Right lobe of liver (tissue), 6 donors: ENCODE data around the gene CCDC136. TPM values are rescaled to one million over a fixed set of nuclear protein-coding genes. Genes with fewer than 3 reads are reported as not detected.

Experiments used
- ATAC-seq, 4 donors: fragments of 200-7000 bp; cut with Tn5 transposase; one replicate each; pipeline ENCODE4 v1.9.1; 2020; ENCODE audit warnings: mild to moderate bottlenecking in 4 of 4, moderate library complexity in 4 of 4
- DNase-seq, 3 donors: peaks; one replicate each; pipeline ENCODE4 v3.0.0-alpha.2; 2020
- H3K27ac ChIP-seq, 3 donors: fragments of 200-600 bp; one replicate each; pipeline ENCODE4 v1.8.0; 2022
- H3K27me3 ChIP-seq, 2 donors: fragments of 200-600 bp; one replicate each; pipeline ENCODE4 v1.8.0; 2022
- H3K36me3 ChIP-seq, 4 donors: fragments of 200-600 bp; sonication (generic) in 1 of 4; one replicate each; pipeline versions ENCODE4 v1.5.1 to v1.8.0; 2017 to 2022; ENCODE audit warnings: control low read depth in 1 of 4
- H3K4me1 ChIP-seq, 4 donors: fragments of 200-600 bp; sonication (generic) in 1 of 4; one replicate each; pipeline versions ENCODE4 v1.5.1 to v1.8.0; 2017 to 2022; ENCODE audit warnings: control low read depth in 1 of 4
- H3K4me3 ChIP-seq, 3 donors: fragments of 200-600 bp; one replicate each; pipeline ENCODE4 v1.8.0; 2022
- H3K9me3 ChIP-seq, 4 donors: fragments of 200-600 bp; sonication (generic) in 1 of 4; one replicate each; pipeline versions ENCODE4 v1.5.1 to v1.8.0; 2017 to 2022; ENCODE audit warnings: control low read depth in 1 of 4
- POLR2A ChIP-seq: fragments of 450-650 bp; IDR thresholded peaks from one replicate; pipeline ENCODE4 v1.6.1; 2017; ENCODE audit warnings: antibody characterized with exemption, mild to moderate bottlenecking
- WGBS: methylation state at CpG from one replicate; pipeline ENCODE4 v1.1.6; 2018; ENCODE audit warnings: low coverage, low lambda C conversion rate; ENCODE audit not compliant: insufficient coverage; ENCODE audit errors: missing lambda C conversion rate; 5-methylcytosine and 5-hydroxymethylcytosine counted together
- intact Hi-C, 2 donors: fragments of 100-400 bp; cut with DNase I; formaldehyde crosslinking; loops; one replicate each; pipeline versions ENCODE4 v1.11.2 to v1.14.1; 2022
- total RNA-seq, 6 experiments: library from RNA; depleted of rRNA in 2 of 6; stranded (reverse); fragments of >200 nt in 2 of 6; fragmentation: NEBNext Ultra II Directional in 3 of 6; extraction: Animal tissue kit (Norgen Biotek cat#: 25700) in 3 of 6; gene quantifications; one replicate each; pipeline versions ENCODE4 v1.1.0 to v1.2.4, GENCODE V29; 2016 to 2023
- TF ChIP-seq, protein P1 (sequence below), 4 donors: fragments of 200-600 bp in 3 of 4; fragments of 450-650 bp in 1 of 4; IDR thresholded peaks; one replicate each; pipeline versions ENCODE4 v1.5.1 to v1.8.0; 2016 to 2022; ENCODE audit warnings: antibody characterized with exemption in 4 of 4, mild to moderate bottlenecking in 2 of 4
- donor health status: DM: no; HTN: yes; CAD: no.
- donor health status: DM: no; HTN: no; CAD: no.
- donor health status: DM: no; HTN: no; CAD: no.
- donor health status: DM: no; HTN: yes; CAD: no.
- donor health status: DM: no; HTN: yes; CAD: no.

CCDC136 gene
- total RNA-seq, 6 experiments from 2014 or later: 0.16 to 0.70 (median 0.20) TPM; not detected in 2

DNA sequence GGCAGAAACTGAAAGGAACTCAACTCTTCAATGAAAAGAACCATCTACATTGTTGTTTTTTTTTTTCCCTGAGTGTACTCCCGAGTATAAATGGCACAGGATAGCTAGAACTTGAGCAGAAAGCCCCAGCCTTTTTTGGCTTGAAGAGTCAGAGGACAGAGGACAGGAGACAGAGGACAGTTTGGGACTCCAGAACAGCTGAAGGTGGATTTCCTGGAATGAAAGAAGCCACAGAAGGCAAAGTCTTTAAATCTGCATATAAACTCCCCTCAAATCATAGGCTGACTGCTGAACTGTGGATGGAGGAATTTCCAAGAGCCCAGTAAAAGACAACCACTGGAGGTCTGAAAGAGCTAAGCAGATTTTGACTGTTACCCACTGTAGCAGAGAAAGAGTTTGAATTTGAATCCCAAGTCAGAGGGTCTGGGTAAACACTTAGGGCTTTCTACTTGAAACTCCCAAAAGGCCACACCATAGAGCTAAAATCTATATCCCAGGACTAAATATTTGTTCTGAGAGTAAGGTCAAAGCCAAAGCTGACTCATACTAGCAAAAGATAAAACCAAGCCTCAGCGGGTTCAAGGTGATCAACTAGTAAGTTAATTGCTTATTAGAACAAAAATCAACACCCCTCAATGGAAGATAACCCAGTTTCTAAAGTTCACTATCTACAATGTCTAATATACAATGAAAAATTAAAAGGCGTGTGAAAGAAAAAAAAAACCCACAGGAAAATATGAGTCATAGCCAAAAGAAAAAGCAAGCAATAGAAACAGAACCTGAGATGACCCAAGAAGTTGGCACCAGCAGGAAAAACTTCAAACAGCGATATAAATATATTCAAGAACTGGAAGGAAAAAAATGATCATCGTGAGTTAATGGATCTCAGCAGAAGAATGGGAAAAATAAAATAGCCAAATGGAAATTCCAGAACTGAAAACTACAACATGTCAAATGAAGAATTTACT, 14.3 kb upstream of the CCDC136 start:
- ATAC-seq (peak in 1 of 4 donors; percentile 28), DNase-seq (no peak)
- H3K4me3 ChIP-seq: no peak overlapping the region
- H3K27ac ChIP-seq: no peak overlapping the region
- intact Hi-C loops: no loop called here
- WGBS: 50% methylated on average over 5 of the region's 5 CpGs
- no peaks in the 10 kb centered on the region for H3K27me3 ChIP-seq
- peaks cover 0 to 4% (median 0%) of the 10 kb centered on the region in 4 donors for H3K9me3 ChIP-seq
- H3K4me1 ChIP-seq: no peaks in the 10 kb centered on the region
- H3K36me3 ChIP-seq: peaks cover 0 to under 1% (median 0%) of the 10 kb centered on the region in 4 donors
- TF ChIP-seq, protein P1, sequence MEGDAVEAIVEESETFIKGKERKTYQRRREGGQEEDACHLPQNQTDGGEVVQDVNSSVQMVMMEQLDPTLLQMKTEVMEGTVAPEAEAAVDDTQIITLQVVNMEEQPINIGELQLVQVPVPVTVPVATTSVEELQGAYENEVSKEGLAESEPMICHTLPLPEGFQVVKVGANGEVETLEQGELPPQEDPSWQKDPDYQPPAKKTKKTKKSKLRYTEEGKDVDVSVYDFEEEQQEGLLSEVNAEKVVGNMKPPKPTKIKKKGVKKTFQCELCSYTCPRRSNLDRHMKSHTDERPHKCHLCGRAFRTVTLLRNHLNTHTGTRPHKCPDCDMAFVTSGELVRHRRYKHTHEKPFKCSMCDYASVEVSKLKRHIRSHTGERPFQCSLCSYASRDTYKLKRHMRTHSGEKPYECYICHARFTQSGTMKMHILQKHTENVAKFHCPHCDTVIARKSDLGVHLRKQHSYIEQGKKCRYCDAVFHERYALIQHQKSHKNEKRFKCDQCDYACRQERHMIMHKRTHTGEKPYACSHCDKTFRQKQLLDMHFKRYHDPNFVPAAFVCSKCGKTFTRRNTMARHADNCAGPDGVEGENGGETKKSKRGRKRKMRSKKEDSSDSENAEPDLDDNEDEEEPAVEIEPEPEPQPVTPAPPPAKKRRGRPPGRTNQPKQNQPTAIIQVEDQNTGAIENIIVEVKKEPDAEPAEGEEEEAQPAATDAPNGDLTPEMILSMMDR (IDR thresholded peaks at IDR 0.05): no peak
- no peak for TF ChIP-seq POLR2A

DNA sequence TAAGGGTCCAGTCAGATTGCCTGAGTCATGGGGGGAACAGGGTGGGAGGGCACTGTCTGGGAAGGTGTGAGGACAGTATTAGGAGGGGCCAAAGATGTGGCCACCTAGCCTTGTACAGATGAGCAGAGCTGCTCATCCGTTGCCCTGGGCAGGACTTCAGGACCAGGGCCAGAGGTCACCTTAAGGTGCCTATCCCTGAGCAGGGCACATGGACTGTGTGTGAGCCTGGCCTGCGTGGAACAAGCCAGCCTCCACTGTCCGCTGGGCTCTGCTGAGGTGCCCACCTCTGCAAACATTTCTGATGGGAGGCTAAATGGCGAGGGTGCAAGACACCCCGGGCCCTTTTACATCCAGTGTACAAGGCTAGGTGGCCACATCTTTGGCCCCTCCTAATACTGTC, 12.8 kb upstream of the CCDC136 start:
- TF ChIP-seq, protein P1 (IDR thresholded peaks at IDR 0.05): no peak
- no peak for TF ChIP-seq POLR2A
- no peaks in the 10 kb centered on the region for H3K36me3 ChIP-seq
- H3K4me3 ChIP-seq: no peak overlapping the region
- intact Hi-C loops: no loop called here
- ATAC-seq: no peak
- H3K27me3 ChIP-seq: no peaks in the 10 kb centered on the region
- no peak for DNase-seq
- no peak overlapping the region for H3K27ac ChIP-seq
- peaks cover 0 to 4% (median 0%) of the 10 kb centered on the region in 4 donors for H3K9me3 ChIP-seq
- no peaks in the 10 kb centered on the region for H3K4me1 ChIP-seq
- WGBS: no CpG with 5 or more reads among the region's 5 CpGs

DNA sequence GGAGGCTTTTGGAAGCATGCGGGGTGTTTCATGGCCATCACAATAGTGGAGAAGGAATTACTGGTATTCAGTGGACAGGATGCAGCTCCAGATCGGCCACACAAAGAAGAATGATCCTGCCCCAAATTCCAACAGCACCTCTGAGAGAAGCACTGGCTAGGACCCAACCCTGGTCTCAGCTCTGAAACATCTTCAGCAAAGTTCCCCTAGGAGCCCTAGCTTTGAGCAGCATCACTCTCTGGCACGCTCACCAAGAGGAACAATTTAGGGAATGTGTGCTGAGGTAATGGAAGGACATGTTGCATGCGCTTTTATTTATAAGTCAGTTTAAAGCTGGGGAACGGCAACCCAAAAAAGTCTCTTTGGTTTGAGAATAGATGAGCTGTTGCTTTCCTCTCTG, 10.6 kb upstream of the CCDC136 start:
- Histone ChIP-seq H3K36me3 (no peaks in the 10 kb centered on the region), H3K27ac (no peak overlapping the region), H3K27me3 (no peaks in the 10 kb centered on the region), H3K9me3 (peaks cover 0 to 4% (median 0%) of the 10 kb centered on the region in 4 donors), H3K4me1 (no peaks in the 10 kb centered on the region), H3K4me3 (no peak overlapping the region)
- intact Hi-C loops: no loop called here
- 100% methylated on average over 3 of the region's 5 CpGs for WGBS
- ATAC-seq (no peak), DNase-seq (no peak)
- no peak for TF ChIP-seq POLR2A
- TF ChIP-seq, protein P1 (IDR thresholded peaks at IDR 0.05): no peak

DNA sequence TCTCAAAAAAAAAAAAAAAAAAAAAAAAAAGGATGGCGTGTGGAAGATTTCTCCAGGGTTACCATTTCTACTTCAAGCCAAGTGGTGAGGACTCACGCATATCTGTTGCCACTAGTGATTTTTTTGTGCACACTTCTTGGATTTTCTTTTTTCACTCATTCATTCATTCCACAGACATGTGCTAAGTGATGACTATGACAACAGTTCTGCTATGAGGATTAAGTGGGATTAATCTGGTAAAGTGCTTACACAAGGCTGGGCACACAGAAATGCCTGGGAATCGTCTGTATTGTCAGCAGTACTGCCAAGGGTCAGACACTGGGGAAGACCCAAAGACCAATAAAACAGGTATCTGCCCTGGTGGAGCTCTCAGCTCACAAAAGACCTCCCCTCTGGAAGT, 9.9 kb upstream of the CCDC136 start:
- no peak for TF ChIP-seq POLR2A
- TF ChIP-seq, protein P1 (IDR thresholded peaks at IDR 0.05): no peak
- H3K4me3 ChIP-seq: no peak overlapping the region
- ATAC-seq: no peak
- H3K9me3 ChIP-seq: peaks cover 0 to 4% (median 0%) of the 10 kb centered on the region in 4 donors
- H3K27me3 ChIP-seq: no peaks in the 10 kb centered on the region
- intact Hi-C loops: no loop called here
- no peak for DNase-seq
- H3K36me3 ChIP-seq: no peaks in the 10 kb centered on the region
- whole genome bisulfite sequencing: 69% methylated on average over 3 of the region's 3 CpGs
- H3K4me1 ChIP-seq: no peaks in the 10 kb centered on the region
- H3K27ac ChIP-seq: no peak overlapping the region
